Gastroesophageal sphincter (tissue), 4 donors: Measurements from ENCODE around the gene WDR6. TPM values are rescaled to one million over a fixed set of nuclear protein-coding genes. Genes with fewer than 3 reads are reported as not detected.
A peak's percentile ranks its signal among the peaks of the same experiment; 100 is the strongest.

ENCODE experiments used
- ATAC-seq: fragments of 150-250 bp; one replicate; pipeline ENCODE4 v1.9.1; 2016; ENCODE audit warnings: mild to moderate bottlenecking, moderate library complexity
- H3K27ac ChIP-seq, 4 donors: fragments of 200-600 bp; sonication (generic) in 3 of 4; 1 replicate in 3 of 4; 2 replicates in 1 of 4; pipeline ENCODE4 v1.5.1; 2016 to 2019
- H3K27me3 ChIP-seq: fragments of 200-600 bp; sonication (generic); one replicate; pipeline ENCODE4 v1.5.1; 2019
- H3K36me3 ChIP-seq, 2 donors: fragments of 200-600 bp; sonication (generic); one replicate each; pipeline ENCODE4 v1.5.1; 2019; ENCODE audit warnings: control low read depth in 1 of 2
- H3K4me1 ChIP-seq, 3 donors: fragments of 200-600 bp; sonication (generic); 1 replicate in 2 of 3; 2 replicates in 1 of 3; pipeline ENCODE4 v1.5.1; 2016 to 2019; ENCODE audit warnings: control low read depth in 2 of 3
- H3K4me3 ChIP-seq, 2 donors: fragments of 200-600 bp; sonication (generic); one replicate each; pipeline ENCODE4 v1.5.1; 2019; ENCODE audit warnings: mild to moderate bottlenecking in 1 of 2, moderate library complexity in 1 of 2
- H3K9me3 ChIP-seq, 3 donors: fragments of 200-600 bp; sonication (generic); one replicate each; pipeline ENCODE4 v1.5.1; 2017 to 2019; ENCODE audit warnings: control low read depth in 2 of 3
- EP300 ChIP-seq: sonication (generic); formaldehyde crosslinking; IDR thresholded peaks from one replicate; pipeline ENCODE4 v1.6.1; 2017; ENCODE audit warnings: antibody characterized with exemption, mild to moderate bottlenecking
- POLR2A ChIP-seq, 2 donors: fragments of 450-650 bp; IDR thresholded peaks; one replicate each; pipeline ENCODE4 v1.6.1; 2017; ENCODE audit warnings: antibody characterized with exemption in 2 of 2, mild to moderate bottlenecking in 2 of 2, moderate library complexity in 1 of 2
- POLR2AphosphoS5 ChIP-seq: sonication (generic); formaldehyde crosslinking; IDR thresholded peaks from one replicate; pipeline ENCODE4 v1.6.1; 2017; ENCODE audit warnings: antibody characterized with exemption
- WGBS, 2 donors: methylation state at CpG; one replicate each; pipeline ENCODE4 v1.1.5; 2018; ENCODE audit warnings: low coverage in 1 of 2; 5-methylcytosine and 5-hydroxymethylcytosine counted together
- total RNA-seq, 4 donors: library from RNA; depleted of rRNA; stranded (reverse); fragments of >200 nt; gene quantifications; one replicate each; pipeline ENCODE4 v1.1.0, GENCODE V29; 2016
- TF ChIP-seq, protein P1 (sequence below), 4 experiments: fragments of 200-600 bp in 2 of 4; fragments of 450-650 bp in 2 of 4; sonication (generic) in 1 of 4; IDR thresholded peaks; one replicate each; pipeline ENCODE4 v1.5.1; 2017 to 2019; ENCODE audit warnings: antibody characterized with exemption in 4 of 4, mild to moderate bottlenecking in 2 of 4, moderate library complexity in 2 of 4

WDR6 gene
- total RNA-seq, 4 donors from 2014 or later: 61.5 to 110 (median 99.0) TPM

DNA sequence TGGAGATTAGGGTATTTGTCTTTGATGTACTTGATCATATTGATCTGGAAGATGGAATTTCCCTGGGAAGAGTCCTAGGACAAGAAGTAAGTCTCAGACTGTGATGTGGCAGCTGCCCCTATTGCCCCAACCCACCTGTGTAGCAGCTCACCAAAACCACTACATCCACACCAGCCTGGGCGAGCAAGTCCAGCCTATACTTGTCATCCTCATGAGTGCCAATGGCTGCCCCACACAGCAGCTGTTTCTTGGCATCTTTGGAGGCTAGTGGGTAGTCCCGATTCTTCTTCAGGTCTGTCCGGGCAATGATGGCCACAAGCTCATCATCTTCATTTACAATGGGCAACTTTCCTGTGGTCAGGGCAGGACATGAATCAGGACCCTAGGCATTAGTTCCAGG, 19.3 kb downstream of the WDR6 start:
- WGBS, 2 donors: 67% methylated on average over 1 of the region's 3 CpGs; no CpG with 5 or more reads in 1 of the 2 donors
- Histone ChIP-seq H3K27ac (peak overlapping the region in 1 of 4 donors; percentile 94), H3K9me3 (no peaks in the 10 kb centered on the region), H3K4me1 (peaks cover 0 to 66% (median 15%) of the 10 kb centered on the region in 3 donors), H3K36me3 (peaks cover 0 to 65% of the 10 kb centered on the region in 2 donors), H3K27me3 (no peaks in the 10 kb centered on the region), H3K4me3 (no peak overlapping the region)
- TF ChIP-seq POLR2AphosphoS5: no peak
- TF ChIP-seq, protein P1, sequence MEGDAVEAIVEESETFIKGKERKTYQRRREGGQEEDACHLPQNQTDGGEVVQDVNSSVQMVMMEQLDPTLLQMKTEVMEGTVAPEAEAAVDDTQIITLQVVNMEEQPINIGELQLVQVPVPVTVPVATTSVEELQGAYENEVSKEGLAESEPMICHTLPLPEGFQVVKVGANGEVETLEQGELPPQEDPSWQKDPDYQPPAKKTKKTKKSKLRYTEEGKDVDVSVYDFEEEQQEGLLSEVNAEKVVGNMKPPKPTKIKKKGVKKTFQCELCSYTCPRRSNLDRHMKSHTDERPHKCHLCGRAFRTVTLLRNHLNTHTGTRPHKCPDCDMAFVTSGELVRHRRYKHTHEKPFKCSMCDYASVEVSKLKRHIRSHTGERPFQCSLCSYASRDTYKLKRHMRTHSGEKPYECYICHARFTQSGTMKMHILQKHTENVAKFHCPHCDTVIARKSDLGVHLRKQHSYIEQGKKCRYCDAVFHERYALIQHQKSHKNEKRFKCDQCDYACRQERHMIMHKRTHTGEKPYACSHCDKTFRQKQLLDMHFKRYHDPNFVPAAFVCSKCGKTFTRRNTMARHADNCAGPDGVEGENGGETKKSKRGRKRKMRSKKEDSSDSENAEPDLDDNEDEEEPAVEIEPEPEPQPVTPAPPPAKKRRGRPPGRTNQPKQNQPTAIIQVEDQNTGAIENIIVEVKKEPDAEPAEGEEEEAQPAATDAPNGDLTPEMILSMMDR (IDR thresholded peaks at IDR 0.05): no peak
- no peak for TF ChIP-seq POLR2A (IDR thresholded peaks at IDR 0.05)
- no peak for TF ChIP-seq EP300
- ATAC-seq: no peak

DNA sequence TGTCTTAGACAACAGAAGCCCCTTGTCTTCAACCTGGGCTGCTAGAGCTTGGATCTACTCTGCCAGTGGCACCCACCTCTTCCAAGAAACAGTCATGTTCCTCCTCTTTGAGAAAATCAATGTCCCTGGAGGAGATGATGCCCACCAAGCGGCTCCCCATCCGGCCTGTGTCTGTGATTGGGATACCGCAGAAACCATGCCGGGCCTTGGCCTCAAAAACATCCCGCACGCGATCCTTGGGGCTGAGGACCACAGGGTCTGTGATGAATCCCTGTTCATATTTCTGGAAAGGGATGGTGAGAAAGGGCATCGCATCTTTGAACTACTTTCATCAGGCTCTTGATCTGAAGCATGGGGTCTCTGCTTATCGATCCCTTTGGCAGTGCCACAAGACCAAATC, 20.4 kb downstream of the WDR6 start:
- no peak for ATAC-seq
- Histone ChIP-seq H3K27ac (peak overlapping the region in 3 of 4 donors; percentile 94 to 97 (median 94)), H3K9me3 (no peaks in the 10 kb centered on the region), H3K36me3 (peaks cover 3 to 76% of the 10 kb centered on the region in 2 donors), H3K4me3 (no peak overlapping the region), H3K4me1 (peaks cover 0 to 69% (median 15%) of the 10 kb centered on the region in 3 donors), H3K27me3 (no peaks in the 10 kb centered on the region)
- 67 to 97% methylated on average over 1 to 9 of the region's 9 CpGs for WGBS, 2 donors
- TF ChIP-seq POLR2A (IDR thresholded peaks at IDR 0.05): no peak
- no peak for TF ChIP-seq POLR2AphosphoS5
- TF ChIP-seq EP300: no peak

DNA sequence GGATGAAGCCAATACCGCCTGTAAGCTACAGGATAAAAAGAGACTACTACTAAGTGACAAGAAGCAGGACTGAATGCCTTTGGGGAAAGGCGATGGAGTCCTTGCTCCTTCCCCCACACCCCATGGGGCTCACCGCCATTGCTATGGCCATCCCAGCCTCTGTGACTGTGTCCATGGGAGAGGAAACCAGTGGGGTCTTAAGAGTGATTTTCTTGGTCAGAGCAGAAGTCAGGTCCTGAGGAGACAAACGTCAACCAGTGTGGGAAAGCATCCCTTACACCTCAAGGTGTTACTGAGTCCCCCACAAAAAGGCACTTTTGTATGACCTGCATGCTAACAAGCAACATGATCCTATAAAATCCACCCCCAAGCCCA, 21.1 kb downstream of the WDR6 start:
- Histone ChIP-seq H3K4me3 (peak overlapping the region in 1 of 2 donors; percentile 71), H3K27ac (peak overlapping the region; percentile 93 to 97 (median 94)), H3K4me1 (peaks cover 0 to 67% (median 9%) of the 10 kb centered on the region in 3 donors), H3K27me3 (no peaks in the 10 kb centered on the region), H3K9me3 (no peaks in the 10 kb centered on the region), H3K36me3 (peaks cover 3 to 78% of the 10 kb centered on the region in 2 donors)
- ATAC-seq: no peak
- WGBS, 2 donors: 75 to 100% methylated on average over 2 of the region's 4 CpGs
- no peak for TF ChIP-seq EP300
- TF ChIP-seq, protein P1 (IDR thresholded peaks at IDR 0.05): no peak
- TF ChIP-seq POLR2A (IDR thresholded peaks at IDR 0.05): no peak
- no peak for TF ChIP-seq POLR2AphosphoS5

DNA sequence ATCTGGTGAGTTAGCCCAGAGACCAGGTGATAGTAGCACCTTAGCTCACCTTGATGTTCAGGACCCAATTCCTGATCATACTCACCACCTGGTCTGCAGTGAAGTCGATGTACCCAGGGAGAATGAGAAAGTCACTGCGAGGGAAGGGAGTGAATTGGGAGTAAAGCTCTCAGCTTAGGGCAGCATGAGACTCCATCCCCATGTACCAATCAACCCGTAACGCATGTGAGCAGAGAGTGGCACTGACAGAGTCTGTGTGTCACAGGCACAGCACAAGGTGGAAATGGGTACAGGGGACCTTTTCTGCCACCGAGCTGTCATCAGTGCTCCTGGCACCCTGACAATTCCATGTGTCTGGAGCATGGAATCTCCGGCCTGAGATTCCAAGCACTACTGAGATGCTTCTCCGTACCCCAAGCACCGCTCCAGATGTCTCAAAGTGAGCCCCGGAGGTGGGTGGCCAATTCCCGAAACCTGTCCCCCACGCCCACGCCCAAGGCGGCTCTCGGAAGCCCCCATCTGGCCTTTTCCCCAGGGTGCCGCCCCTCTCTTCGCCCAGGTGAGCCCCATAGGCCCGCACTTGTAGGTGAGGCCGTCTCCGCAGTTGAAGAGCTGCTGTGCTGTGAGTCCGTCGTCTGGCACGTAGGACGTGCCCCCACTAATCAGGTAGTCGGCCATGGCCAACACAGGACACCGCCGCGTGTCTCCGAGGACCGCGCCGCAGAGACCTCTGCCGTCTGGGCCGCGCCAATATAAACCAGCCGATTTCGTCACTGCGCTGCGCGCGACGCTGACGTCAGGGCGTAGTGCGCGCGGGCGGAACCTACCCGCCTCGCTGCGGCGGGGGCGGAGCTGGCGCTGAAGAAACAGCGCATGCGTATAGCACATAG, 21.7 kb downstream of the WDR6 start, which contains the start of gene IMPDH2:
Gene IMPDH2, minus strand, starts transcription at position 726 of the 890 bp plus-strand sequence. Its CDS starts 48 bp downstream, at position 678.
- TF ChIP-seq EP300 (no peak), POLR2AphosphoS5 (peak; percentile 99), POLR2A (IDR thresholded peaks at IDR 0.05) (peak; percentile 97 to 98)
- TF ChIP-seq, protein P1 (IDR thresholded peaks at IDR 0.05): peak in 1 of 4 experiments; percentile 37
- ATAC-seq: peak; percentile 97
- Histone ChIP-seq H3K27ac (peak within 1 kb of the TSS; percentile 93 to 97 (median 94)), H3K36me3 (peaks cover 3 to 78% of the 10 kb centered on the region in 2 donors), H3K4me3 (peak within 1 kb of the TSS; percentile 50 to 71), H3K4me1 (peaks cover 0 to 61% (median 9%) of the 10 kb centered on the region in 3 donors), H3K27me3 (no peaks in the 10 kb centered on the region), H3K9me3 (no peaks in the 10 kb centered on the region)
- WGBS, 2 donors: 20% methylated on average over 2 of the region's 55 CpGs; no CpG with 5 or more reads in 1 of the 2 donors

DNA sequence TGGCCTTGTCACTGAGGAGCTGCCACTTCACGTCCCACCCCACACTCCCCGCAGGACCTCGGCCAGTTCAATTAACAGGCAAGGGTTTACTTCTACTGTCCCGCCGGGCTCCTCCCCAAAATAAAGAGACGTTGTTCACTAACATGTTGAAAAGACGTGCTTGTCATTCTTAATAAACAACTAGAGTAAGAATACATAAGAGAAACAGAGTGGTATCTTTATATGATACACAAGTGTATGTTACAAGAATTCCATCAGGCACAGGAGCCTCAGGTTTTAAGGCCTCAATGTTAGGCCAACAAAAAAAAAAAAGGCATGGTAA, 22.3 kb downstream of the WDR6 start:
- Histone ChIP-seq H3K27ac (peak overlapping the region; percentile 93 to 97 (median 94)), H3K4me3 (peak overlapping the region in 1 of 2 donors; percentile 71), H3K4me1 (peaks cover 0 to 55% (median 9%) of the 10 kb centered on the region in 3 donors)

More for the DNA sequence above, 22.3 kb downstream of the WDR6 start:
- no peaks in the 10 kb centered on the region for H3K27me3 ChIP-seq
- no peaks in the 10 kb centered on the region for H3K9me3 ChIP-seq
- WGBS, 2 donors: 0% methylated on average over 6 of the region's 7 CpGs; no CpG with 5 or more reads in 1 of the 2 donors
- no peak for TF ChIP-seq POLR2AphosphoS5
- H3K36me3 ChIP-seq: peaks cover 3 to 78% of the 10 kb centered on the region in 2 donors
- no peak for ATAC-seq
